HG03442 (cell line): ENCODE results near the gene APBA2.
"Not testable (repeated sequence)": the region's sequence is repeated elsewhere in the genome, so short reads cannot be mapped to it uniquely, and the experiment has no call there.

Experiments used
- ATAC-seq: cut with Tn5 transposase; IDR thresholded peaks from one replicate; pipeline ENCODE4 v1.9.1; 2021; ENCODE audit warnings: mild to moderate bottlenecking, moderate library complexity; ENCODE audit not compliant: unreplicated experiment

APBA2 gene

DNA sequence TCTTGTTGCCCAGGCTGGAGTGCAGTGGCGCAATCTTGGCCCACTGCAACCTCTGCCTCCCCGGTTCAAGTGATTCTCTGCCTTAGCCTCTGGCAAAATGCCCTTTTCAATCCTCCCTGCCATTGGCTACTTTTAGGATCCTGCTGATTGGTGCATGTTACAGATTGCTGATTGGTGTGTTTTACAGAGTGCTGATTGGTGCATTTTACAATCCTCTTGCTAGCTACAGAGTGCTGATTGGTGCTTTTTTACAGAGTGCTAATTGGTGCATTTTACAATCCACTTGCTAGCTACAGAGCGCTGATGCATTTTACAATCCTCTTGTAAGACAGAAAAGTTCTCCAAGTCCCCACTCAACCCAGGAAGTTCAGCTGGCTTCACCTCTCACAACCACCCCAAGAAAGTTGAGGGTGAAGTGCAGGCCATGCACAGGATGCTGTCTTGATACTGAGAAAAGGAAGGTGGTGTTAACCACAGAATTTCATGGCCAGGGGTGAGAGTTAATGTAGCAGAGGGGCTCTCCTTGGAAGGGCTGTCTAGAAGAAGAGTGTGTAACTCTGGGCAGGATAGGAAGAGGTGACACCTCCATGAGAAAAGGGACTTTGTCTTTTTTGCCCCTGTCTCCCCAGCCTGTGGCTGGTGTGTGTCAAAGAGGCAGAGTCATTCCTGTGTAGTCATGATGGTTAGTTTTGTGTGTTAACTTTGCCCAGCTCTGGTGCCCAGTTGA is 145.9 kb downstream of the APBA2 start:
- no peak for ATAC-seq

DNA sequence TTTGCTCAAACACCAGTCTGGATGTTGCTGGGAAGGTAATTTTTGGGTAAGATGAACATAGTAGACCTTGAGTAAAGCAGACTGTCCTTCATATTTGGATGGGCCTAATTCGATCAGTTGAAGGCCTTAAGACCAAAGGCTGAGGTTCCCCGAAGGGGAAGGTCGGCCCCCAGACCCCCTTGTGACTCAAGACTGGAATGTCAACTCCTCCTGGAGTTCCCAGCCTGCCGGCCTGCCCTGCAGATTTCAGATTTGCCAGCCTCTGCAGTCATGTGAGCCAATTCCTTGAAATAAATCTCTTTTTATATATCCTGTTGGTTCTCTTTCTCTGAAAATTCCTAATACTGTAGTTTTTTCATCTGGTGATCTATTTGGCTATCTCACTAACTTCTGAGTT is 146.5 kb downstream of the APBA2 start:
- no peak for ATAC-seq

DNA sequence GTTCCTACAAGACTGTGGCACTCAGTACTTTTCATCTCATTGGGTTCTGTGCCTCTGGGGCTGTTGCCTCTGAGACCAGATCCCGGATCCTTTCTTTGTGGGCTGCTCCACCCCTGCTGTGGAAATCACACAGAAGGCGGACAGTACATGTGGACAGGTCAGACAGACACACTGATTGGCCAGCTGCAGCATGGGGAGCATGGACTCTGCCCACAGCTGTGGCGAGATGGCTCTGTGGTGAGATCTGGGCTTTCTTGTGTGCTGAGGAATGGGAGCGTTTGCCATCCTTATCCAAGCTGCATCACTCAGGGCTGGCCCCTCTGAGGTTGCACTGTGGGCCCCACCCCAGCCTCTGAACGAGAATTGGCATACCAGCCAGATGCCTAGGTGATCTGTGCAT is 147.0 kb downstream of the APBA2 start:
- no peak for ATAC-seq

DNA sequence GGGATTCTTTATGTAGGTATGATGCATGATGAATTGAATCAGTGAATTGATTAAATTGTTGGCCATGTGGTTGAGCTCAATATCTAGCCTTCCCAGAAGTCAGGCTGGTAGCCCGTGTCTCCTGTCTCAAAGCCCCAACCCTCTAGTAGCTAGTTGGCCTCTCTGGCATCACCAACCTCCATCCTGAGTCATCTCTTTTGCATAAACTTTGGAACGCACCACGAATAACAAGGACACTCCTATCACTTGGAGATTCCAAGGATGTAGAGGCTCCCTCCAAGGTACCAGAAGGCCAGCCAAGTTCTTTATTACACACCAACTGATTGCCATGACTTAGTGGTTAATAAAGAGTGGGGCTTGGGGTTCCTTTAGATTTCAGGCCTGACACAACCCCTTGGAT is 148.4 kb downstream of the APBA2 start:
- no peak for ATAC-seq

DNA sequence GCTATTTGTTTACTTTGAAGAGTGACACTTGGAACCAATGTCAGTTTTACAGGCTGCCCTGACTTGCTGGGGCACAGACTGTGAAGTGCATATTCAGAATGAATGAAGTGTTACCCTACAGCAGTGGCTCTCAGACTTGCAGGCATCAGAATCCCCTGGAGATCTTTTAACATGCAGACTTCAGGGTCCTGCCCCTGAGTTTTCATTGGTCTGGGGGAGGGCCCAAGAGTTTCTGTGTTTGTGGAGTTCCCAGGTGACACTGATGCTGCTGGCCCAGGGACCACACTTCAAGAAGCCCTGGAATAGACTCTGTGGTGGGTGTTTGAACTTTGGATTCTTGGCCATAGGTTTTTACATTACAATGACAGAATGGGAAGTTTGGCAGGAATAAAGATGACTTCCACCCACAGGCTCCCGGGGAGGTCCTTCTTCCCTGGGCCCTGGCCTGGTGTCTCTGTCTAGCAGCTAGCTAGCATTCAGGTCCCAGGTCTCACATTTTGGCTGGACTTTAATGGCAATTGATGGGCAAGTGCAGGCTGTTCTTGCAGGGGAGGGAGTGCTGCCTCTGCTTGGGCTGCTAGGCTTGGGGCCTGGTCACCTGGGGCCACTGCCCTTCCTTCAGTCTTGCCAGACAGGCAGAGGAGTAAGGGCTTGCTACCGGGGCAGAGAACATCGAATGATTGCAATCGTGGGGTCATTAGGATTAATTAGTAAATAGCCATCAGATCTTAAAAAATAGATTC is 149.0 kb downstream of the APBA2 start:
- ATAC-seq: no peak

DNA sequence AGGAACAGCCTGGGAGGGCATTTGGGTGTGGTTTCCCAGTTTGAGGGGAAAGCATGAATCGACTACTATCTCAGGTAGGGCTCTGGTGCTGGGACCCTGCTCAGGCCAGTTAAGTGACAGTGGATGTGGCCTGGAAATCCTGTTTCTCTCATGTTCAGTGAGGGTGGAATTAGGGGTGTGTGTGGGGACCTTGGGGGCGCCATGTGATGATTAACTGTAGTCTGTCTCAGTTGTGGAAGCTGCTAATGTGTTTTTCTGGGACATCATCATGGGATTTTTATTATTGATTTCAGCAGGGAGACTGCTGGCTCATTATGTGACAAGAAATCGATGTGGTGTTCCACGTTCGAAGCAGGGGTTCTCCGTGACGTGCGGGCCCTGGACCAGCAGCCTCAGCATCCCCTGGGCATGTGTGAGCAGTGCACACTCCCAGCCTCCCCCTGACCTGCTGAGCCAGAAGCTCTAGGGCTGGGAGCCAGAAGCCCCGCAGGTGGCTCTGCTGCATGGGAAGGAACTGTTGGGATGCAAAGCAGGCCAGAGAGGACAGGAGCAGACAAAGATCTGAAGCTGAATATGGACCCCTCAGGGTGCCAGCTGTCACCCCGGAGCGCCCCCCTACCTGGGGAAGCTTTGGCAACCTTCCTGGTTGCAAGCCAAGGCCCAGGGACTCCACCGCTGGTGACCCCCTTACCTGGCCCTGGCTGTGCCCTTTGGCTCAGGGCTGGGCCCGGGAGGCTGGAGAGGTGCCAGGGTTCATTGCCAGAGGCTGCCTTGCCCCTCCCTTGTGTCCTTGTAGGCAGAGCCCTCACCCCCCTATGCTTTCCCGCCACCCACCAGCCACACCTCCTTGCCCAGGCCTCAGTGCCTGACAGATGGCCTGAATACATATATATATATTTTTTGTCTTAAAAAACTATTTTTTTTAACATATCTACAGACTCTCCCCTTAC is 149.8 kb downstream of the APBA2 start:
- no peak for ATAC-seq

DNA sequence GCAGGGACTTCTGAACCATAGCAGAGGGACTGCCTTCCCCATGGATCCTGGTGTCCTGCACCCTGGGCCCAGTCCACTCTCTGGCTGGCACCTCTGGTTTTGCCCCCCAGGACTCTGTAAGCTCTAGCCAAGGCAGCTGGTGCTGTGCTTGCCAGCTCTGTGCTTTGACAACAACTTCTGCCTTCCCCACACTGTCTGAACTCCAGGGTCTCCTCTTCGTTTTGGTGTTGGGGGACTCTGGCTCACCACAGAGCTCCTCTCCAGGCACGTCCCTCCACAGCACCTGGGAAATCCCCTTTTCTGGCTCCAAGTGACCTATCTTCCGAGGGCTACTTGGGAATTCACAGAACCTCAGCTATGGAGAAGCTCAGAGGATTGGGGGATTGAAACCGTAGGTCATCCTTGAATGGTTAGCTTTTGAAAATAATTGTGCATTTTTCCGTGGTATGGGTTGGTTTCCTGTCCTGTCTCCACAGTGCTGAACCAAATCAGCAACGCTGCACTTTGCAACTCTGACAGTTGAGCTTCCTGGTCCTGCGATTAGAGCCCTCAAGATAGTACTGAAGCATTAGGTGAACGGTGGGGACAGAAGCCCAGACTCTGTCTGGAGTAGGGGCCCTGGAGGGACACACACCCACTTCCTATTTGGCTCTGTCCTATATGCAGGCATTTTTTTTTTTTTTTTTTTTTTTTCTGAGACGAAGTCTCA is 152.4 kb downstream of the APBA2 start:
- ATAC-seq: no peak

DNA sequence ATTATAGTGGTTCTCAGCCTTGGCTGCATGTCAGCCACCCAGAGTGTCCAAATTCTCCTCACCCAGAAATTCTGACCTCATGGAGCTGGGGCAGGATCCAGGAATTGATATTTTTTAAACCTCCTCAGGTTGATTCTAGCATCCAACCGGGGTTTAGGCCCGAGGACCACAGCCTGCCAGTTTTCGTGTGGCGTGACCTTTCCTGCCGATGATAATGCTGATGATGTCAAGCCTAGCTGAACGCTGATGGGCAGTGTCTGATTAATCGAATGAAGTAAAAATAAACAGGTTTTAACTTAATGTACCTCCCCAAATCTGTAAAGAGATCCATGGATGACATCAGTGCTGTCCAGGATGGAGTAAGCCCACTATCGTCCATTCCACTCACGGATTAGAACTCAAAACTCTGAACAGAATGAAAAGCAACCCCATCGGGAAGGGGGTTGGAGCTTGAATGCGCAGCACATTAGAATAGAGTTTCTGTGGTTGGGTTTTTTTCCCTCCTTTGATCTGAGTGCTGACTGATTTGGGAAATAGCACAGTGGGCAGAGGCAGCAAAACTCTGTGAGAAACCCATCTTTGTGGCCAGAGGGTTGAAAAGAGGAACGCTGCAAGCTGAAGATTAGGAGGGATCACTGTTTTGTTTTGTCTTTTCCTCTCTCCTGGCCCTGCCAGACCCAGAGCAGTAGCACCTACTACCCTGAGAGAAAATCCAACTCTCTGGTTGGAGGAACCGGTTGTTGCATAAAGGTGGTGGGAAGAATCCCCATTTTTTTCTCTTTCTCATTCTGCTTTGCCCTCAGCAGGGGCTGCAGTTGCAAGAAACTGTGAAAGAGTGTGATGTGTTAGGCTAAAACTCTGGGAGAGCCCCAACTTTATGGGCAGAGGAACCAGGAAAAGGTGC is 153.9 kb downstream of the APBA2 start:
- ATAC-seq: no peak

DNA sequence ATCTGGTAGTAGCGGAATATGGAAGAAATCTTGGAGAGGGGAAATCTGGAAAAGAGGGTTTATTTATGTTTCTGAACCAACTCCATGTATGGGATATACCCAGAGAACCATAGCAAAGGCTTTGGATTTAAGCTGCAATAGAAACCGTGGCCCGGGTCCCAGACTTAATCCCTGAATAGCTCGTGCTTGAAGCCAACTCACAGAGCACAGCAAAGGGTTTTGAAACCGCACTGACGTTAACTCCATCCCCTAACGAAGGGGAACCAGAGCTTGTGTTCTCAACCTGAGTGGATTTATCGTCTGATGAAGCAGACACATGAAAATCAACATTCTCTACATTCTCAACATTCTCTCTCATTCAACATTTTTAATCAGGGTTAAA is 154.6 kb downstream of the APBA2 start:
- no peak for ATAC-seq

DNA sequence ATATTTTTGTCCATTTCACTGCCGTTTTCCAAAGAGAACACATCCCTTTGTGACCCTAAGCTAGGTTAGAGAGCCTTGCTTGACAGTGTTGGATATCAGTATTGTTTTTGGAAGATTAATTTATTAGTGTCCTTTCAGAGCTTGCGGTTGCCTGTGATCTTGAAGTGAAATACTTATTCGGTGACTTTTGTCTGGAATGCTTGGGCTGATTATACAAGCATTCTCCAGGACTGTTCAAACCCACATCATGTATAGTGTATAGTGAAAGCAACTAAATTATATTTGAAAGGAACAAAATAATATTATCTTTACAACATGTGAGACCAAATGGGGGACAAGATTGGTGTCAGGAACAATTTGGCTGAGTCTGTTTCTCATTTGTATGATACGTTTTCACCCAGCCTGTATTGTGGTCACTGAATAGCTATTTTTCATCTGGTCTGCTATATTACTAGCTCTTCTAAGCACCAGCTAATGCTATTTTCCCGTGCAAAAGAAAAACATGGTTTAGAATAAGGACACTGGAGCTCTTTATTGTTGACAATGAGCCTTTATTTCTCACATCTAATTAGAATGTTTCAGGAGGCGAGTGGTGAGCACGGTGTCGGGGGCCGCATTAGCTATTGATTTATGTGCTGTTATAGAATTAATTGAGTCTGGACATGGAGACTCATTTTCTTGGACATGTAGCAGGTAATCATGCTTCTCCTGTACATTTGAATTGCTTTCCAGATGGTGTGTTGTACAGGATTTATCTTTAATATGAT is 158.1 kb downstream of the APBA2 start:
- no peak for ATAC-seq

DNA sequence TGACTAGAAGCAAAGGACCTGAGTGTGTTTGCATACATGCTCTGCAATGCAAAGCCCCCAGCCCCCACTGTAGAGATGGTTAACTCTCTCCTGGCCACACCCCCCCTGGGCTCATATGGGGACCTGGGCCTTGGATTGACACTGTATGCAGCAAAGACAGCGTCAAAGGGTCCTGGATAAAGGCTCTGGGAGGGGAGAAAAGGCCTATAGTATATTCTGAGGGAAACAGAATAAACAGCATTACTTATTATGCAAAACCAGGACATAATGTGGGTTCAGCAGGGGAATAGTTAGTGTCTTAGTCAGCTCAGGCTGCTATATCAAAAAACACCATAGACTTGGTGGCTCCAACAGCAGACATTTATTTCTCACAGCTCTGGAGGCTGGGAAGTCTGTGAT is 158.7 kb downstream of the APBA2 start:
- no peak for ATAC-seq

DNA sequence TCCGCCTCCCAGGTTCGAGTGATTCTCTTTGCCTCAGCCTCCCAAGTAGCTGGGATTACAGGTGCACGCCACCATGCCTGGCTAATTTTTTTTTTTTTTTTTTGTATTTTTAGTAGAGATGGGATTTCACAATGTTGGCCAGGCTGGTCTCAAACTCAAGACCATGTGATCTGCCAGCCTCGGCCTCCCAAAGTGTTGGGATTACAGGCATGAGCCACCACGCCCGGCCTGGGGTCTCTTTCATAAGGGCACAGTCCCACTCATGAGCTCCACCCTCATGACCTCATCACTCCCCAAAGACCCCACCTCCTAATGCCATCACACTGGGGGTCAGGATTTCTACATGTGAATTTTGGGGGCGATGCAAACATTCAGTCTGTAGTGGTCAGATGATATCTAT is 159.4 kb downstream of the APBA2 start:
- not testable (repeated sequence) for ATAC-seq

DNA sequence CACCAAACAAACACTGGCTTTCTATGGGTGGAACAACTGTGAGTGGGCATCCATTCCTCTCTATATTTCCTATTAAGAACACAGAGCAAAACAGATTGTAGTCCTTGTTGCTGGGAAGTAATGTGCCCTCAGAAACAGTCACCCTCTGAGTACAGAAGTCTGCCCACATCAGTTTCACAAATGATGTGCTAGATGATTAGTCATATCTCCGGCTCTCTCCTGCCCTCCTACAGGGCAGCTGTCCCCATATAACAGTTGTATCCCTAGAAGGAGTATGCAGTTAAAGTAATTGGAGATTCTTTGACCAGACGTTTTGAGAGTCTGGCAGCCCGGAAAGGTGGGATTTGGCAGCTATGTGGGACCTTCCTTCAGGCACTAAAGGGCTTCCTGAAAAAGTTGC is 159.9 kb downstream of the APBA2 start:
- no peak for ATAC-seq

DNA sequence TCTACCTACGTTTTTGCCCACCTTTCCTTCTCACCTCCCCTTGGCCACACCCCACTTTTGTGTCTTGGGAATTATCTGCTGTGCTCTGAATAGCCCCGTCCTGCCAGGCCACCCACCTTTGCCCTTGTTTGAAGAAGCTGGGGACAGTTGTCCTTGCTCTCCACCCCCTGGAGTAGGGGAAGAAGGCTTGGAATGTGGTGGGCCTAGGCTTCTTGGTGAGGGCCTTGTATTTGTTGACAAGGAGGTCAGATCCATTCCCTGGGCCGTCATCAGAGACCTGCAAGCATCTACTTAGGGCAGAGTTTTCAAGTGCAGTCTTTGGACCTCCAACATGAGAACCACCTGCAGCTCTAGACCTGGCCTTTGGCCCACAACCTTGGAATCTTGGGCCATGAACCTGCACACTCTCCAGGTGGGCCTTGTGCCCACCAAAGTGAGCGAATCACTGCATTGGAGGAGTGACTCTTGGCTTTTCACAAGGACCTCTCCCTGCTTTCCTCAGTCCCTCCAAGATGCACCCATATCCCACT is 160.6 kb downstream of the APBA2 start:
- no peak for ATAC-seq

DNA sequence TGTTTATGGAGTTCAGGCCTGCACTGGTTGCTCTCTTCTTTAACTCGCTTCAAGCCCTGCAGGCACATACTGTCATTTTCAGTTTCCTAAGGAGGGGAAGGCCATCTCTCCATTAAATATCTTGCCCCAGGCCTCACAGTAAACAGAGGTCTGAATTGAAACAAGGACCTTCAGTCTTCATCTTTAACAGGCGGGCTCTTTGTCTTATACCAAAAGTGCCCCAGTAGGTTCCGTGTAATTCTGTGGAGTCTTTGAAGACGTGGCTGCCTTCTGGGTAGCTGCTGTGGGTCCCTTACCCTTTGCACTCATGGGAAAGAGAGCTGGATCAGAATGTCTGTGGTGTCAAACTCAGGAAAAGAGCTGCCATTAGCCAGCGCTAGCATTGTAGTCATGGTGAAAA is 161.2 kb downstream of the APBA2 start:
- no peak for ATAC-seq

DNA sequence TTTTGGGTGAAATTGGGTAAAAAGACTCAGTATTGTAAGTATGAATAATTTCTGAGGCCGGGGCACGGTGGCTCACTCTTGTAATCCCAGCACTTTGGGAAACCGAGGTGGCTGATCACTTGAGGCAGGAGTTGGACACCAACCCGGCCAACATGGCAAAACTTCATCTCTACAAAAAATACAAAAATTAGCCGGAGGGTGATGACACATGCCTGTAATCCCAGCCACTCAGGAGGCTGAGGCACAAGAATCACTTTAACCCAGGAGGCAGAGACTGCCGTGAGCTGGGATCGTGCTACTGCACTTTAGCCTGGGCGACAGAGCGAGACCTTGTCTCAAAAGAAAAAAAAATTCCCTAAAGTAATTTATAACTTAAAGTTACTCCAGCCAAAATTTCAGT is 162.2 kb downstream of the APBA2 start:
- ATAC-seq: no peak

DNA sequence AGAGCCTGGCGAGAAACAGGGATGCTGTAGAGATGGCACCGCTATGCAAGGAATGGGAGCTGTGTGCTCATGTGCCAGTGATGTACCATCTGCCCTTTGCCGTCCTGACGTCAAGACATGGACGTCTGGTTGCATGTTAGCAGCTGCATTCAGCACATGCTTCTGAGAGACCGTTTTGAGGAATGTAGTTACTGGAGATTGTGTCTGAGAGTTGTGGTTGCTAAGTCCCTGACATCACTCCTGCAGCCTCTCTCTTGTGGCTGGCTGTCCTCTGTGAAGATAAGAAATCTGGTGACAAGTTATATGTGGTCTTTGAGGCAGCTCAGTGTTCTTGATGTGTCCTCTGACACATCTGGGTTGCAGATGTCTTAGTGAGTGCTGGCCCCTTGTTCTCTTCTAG is 165.1 kb downstream of the APBA2 start:
- no peak for ATAC-seq

DNA sequence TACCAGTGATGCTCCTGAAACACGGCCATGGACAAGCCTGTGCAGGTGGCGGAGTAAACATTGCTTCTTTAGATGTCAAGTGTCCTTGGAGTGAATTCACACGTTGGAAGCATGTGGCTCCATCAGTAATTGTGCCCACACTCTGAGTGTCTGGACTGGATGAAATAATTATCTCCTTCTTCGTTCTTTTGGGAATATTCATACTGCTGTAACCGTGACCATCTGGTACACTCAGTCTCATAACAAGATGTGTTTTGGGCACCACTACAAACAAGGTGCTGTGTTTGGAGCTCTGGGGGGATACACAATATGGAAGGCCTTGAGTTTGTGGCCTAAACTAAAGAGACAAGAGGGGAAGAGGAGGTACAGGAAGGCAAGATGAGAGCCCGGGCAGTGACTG is 165.6 kb downstream of the APBA2 start:
- no peak for ATAC-seq

DNA sequence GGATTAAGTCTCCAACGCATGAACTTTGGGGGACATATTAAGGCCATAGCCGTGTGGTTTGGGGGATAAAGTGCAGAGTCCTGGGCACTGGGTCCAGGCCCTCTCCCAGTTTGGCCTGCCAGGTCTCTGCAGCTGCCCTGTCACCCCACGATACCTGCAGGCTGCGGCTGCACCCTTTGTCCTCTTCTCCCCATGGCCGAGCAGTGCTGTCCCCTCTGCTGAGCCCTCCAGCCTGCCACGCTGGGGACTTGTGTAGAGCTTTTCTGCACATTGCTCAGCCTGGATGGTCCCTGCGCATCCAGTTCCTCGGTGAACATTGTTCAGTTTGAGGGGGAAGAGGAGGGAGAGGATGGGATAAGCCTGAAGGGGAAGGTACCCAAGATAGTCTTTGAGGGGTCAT is 167.2 kb downstream of the APBA2 start:
- ATAC-seq: no peak
